Esophagus muscularis mucosa (tissue), 3 donors: ENCODE measurements around the gene SP100.

Source experiments
- POLR2A ChIP-seq: fragments of 450-650 bp; IDR thresholded peaks from one replicate; pipeline ENCODE4 v1.6.1; 2017; ENCODE audit warnings: antibody characterized with exemption, moderate library complexity, mild to moderate bottlenecking, low read depth
- TF ChIP-seq, protein P1 (sequence below), 3 experiments: fragments of 200-600 bp in 2 of 3; fragments of 450-650 bp in 1 of 3; sonication (generic) in 2 of 3; IDR thresholded peaks; one replicate each; pipeline ENCODE4 v1.5.1; 2017 to 2019; ENCODE audit warnings: antibody characterized with exemption in 3 of 3, mild to moderate bottlenecking in 2 of 3, moderate library complexity in 1 of 3

DNA sequence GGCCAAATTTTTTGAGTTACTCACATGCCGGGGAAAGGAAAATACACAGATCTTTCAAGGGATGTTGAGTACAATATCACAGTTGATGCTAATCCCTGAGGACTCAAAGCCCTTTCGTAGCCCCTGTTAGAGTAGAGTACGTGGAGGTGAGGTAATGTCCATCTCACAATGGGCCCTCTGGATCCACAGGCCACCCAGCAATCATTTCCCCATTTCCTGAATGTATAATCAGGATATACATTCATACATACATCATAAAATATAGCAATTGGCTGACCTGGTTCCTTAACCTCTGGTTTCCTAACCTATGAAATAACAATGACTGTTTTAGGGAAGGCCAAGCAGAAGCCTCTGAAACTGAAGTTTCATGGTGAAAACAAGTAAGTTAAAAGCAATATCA lies 10.2 kb upstream of the SP100 start:
- no peak for TF ChIP-seq POLR2A
- TF ChIP-seq, protein P1, sequence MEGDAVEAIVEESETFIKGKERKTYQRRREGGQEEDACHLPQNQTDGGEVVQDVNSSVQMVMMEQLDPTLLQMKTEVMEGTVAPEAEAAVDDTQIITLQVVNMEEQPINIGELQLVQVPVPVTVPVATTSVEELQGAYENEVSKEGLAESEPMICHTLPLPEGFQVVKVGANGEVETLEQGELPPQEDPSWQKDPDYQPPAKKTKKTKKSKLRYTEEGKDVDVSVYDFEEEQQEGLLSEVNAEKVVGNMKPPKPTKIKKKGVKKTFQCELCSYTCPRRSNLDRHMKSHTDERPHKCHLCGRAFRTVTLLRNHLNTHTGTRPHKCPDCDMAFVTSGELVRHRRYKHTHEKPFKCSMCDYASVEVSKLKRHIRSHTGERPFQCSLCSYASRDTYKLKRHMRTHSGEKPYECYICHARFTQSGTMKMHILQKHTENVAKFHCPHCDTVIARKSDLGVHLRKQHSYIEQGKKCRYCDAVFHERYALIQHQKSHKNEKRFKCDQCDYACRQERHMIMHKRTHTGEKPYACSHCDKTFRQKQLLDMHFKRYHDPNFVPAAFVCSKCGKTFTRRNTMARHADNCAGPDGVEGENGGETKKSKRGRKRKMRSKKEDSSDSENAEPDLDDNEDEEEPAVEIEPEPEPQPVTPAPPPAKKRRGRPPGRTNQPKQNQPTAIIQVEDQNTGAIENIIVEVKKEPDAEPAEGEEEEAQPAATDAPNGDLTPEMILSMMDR (IDR thresholded peaks at IDR 0.05): no peak
